Effector CD4-positive, alpha-beta T cell (primary cell): ENCODE data around the gene LOC128125822.
"Not testable (repeated sequence)": the region's sequence is repeated elsewhere in the genome, so short reads cannot be mapped to it uniquely, and the experiment has no call there.

Experiments
- DNase-seq: peaks from one replicate; pipeline ENCODE4 v3.0.0-alpha.2; 2020

The LOC128125822 gene

GRCh38 chr6:63572044-63572746 is at the start of gene LOC128125822, which contains the start of gene PTP4A1:
LOC128125822 (plus strand) TSS chr6:63572480.
PTP4A1 (plus strand) TSS chr6:63572480; CDS start chr6:63576881, 4,401 bp downstream.
- DNase-seq, result peak; percentile 96

- not testable (repeated sequence) for DNase-seq
Observed at GRCh38 chr6:63522911-63523287, 49.4 kb upstream of the LOC128125822 start.

- DNase-seq, result no peak
Observed at GRCh38 chr6:63523630-63524029, 48.6 kb upstream of the LOC128125822 start.

- no peak for DNase-seq
Observed at GRCh38 chr6:63525186-63525878, 46.9 kb upstream of the LOC128125822 start.

DNA sequence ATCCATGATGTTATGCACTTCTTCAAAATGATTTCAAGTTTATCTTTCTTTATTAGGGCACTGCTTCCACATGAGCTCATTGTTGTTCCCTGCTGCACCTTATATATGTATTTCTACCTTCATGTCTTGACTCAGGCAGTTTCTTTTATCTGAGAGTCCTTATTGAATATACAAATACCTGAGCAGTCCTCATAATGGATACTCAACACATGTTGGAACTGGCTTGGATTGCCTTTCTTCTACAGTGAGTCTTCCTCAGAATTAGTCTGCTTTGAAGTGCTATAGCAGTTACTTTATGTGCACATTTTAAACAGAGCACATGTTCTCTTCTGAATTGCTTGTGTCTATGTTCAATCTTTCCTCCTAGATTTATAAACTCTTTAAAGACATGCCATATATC is 45.3 kb upstream of the LOC128125822 start:
- no peak for DNase-seq

DNA sequence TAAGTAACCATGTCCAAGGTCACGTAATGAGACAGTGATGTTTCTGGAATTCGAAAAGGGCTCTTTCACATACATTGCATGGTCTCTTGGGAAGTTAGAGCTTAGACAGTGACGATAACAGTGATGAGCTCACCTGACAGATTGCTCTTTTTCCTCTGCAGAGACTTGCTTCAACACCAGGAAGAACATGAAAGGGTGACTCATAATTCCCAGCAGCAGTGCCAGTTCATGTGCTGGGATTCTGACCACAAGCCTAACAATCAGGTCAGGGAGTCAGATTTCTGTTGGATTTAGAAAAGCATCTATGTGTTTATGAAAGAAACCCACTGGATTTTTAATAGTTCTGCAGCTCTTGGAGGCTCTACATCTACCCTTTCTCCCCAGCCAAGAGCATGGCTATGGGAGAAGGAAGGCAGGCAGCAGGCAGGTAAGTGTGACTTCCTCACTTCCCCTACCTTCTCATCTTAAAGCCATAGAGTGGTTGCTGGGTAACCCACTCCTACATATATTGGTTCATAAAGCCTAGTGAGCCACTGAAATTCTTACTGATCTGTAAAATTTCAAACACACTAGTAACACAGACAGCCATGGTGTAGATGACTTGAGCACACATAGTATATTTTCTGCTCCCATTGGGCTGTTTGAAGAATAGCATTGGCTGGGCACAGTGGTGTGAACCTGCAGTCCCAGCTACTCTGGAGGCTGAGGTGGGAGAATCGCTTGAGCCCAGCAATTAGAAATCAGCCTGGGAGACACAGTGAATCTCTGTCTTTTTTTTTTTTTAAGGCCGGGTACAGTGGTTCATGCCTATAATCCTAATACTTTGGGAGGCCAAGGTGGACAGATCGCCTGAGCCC is 44.4 kb upstream of the LOC128125822 start:
- no peak for DNase-seq

DNA sequence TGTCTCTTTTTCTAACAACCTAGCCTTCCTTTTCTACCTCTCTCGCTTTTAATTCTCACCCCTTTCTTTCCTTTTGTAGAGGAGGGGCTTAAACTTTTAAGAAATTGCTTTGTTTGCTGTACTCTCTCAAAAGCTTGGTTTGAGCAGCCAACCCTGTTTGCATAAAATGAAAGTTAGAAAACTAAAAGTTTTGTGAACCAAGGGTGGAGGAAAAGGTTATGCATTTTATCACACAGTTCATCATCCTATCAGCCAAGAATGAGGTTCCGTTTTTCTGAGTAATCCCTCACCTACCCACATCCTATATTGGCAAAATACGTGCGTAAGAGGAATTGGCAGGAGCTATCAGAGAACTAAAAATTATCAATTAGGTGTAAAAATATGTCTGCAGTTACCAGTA is 42.8 kb upstream of the LOC128125822 start:
- no peak for DNase-seq

DNA sequence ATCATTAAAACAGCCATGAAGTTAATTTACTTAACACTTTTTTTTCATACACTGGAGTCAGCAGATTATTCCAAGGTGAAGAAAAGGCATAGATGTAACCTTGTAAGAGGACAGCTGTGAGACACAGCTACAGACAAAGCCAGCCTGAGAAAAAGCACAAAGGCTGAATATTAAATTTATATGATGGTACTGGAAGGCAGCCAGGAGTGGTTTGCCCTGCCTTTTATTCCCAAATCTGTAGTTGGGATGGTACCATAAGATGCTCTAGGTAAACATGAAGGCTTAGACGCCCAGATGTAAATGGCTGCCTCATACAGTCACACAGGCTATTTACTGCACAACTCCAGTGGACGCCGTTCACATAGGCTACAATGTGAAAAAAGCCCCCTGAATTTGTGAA is 42.1 kb upstream of the LOC128125822 start:
- no peak for DNase-seq

GRCh38 chr6:63530991-63531390 is 41.3 kb upstream of the LOC128125822 start:
- no peak for DNase-seq

DNA sequence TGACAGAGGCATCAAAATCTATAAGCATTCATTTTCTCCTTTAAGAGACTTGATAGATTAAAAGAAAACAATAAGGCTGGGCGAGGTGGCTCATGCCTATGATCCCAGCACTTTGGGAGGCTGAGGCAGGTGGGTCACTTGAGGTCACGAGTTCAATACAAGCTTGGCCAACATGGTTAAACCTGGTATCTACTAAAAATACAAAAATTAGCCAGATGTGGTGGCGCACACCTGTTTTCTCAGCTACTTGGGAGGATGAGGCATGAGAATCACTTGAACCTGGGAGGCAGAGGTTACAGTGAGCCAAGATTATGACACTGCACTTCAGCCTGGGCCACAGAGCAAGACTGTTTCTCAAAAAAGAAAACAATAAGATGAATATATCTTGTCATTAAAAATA is 39.3 kb upstream of the LOC128125822 start:
- no peak for DNase-seq

DNA sequence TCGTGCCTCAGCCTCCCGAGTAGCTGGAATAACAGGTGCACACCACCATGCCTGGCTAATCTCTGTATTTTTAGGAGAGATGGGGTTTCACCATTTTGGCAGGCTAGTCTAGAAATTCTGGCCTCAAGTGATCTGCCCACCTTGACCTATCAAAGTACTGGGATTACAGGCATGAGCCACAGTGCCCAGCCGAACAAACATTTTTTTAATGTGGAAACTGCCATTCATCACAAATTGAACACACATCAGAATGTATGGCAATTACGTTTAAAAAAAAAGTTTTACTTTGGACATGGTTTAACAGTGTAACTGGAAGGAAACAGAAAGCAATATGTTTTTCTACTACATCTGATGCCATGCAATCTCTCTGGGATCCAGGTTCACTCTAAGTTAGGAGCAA is 38.3 kb upstream of the LOC128125822 start:
- DNase-seq, result no peak

- no peak for DNase-seq
Observed at GRCh38 chr6:63537201-63537958, 34.9 kb upstream of the LOC128125822 start.

DNA sequence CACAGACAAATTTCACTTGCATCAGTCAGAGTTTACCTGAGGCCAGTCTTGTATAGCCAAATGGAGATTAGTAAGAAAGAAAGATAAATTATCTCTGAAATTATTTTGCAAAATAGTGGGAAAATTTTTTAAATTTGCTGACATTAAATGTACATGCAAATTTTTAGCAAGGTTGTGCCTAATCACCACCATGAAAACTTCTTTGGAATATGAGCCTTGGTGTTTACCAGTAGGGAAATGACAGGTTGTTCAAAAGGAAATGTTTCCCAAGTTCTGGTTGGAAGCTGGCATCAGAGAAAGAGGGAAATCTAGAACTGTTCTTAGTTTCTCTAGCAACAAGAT is 34.4 kb upstream of the LOC128125822 start:
- no peak for DNase-seq

DNA sequence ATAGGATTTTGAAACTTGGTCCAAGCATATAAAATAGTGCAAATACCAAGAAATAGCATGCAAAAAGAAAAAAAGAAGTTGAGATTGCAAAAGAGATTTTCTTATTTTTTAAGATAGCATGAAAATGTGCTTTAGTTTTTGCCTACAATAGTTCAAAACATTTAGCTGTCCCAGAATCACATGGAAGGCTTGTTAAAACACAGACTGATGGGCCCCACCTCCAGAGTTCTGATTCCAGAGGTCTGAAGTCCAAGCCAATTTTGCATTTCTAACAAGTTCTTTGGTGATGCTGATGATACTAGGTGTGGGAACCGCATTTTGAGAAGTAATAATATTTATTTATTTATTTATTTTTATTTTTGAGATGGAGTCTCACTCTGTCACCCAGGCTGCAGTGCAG is 33.7 kb upstream of the LOC128125822 start:
- DNase-seq, result no peak

- DNase-seq, result no peak
Observed at GRCh38 chr6:63543001-63543400, 29.3 kb upstream of the LOC128125822 start.

DNA sequence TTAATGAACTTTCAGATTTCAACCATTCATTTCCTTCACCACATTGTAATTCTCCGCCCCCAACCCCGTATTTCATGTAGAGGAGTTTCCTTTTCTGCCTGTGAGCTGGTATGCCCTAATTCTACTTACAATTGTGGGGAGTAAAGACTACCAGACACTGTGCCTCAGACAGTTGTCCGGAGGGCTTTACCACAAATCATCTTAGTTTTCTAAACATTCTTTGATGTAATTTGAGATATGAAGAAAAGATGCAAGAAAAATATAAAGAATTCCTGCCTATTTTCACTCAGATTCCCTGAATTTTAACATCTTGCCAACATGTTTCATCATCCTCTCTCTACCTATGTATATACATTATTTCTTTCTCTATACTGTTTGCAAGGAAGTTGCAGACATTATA is 28.3 kb upstream of the LOC128125822 start:
- DNase-seq, result no peak

GRCh38 chr6:63546236-63546635 is 26.0 kb upstream of the LOC128125822 start:
- DNase-seq, result no peak

GRCh38 chr6:63546697-63547096 is 25.6 kb upstream of the LOC128125822 start:
- DNase-seq, result no peak

DNA sequence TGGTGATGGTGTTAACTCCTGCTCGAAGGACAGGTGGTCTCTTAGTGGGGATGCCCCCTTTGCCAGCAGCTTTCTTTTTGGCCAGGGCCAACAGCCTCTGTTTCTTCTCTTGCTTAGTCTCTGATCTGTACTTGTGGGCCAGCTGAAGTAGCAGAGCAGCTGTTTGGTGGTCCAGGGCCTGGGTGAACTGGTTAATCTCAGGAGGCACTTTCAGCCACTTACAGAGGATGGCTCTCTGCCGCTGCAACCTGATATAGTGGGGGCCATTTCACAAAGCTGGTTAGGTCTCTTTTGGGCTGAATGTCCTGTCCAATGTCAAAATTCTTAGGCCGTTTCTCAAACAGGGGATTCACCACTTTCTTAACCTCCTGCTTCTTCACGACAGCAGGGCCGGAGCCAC is 23.2 kb upstream of the LOC128125822 start:
- DNase-seq, result no peak

DNA sequence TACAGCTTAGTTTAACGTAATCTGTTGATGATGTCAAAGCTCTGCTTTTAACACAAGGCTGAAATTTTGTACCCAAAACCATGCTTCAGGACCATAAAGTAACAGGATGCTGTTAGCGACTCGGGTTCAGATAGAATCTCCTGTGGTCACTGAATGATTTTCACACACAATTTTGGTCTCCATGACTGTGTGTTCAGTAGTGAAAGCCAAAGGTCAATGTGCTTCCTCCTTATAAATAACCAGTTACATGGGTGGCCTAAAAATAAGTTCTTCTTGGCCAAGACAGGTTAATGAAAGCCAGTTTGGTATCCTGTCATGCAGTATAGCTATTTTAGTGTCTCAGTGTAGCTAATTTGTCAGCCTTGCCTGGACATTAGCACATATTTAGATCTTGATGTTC is 19.1 kb upstream of the LOC128125822 start:
- DNase-seq, result no peak

DNA sequence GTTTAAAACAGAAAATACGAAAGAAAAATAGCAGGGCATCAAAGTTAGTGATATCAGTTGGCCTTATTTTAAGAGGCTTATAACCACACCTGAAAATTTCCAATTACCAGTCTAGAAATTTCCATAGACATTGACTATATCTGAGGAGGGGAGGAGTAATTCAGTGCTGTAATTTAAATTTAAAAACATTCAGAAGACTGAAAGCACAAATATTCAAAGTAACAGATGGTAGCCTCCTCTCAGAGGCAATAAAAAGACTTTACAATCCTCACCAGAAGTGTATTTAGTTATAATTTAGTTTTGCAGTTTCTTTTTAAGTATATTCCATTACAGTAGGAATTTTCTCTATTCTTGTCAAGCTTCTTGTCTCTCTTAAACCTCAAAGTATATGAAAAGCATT is 18.4 kb upstream of the LOC128125822 start:
- DNase-seq, result no peak

DNA sequence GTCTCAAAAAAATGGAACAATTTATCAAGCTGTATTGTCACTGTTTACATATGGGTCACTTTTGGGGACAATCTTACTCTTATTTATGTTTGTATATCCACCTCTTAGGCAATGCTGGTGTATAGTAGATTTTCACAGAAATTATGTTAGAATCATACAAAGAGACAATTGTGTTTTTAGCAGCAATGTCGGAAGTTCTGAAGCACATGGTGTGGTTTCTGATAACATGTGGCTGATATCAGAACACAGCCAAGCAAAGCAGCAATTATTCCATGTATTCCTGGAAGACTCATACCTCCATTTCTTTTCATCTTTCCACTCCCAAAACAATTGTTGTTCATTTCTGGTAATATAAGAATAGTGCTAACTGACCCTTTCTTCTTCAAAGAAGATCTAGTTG is 17.5 kb upstream of the LOC128125822 start:
- DNase-seq, result no peak

- no peak for DNase-seq
Observed at GRCh38 chr6:63556369-63556768, 15.9 kb upstream of the LOC128125822 start.
